GM21360 (cell line): ENCODE data around the gene KLHL18.
A peak's percentile ranks its signal among the peaks of the same experiment; 100 is the strongest.
"Not testable (repeated sequence)": the region's sequence is repeated elsewhere in the genome, so short reads cannot be mapped to it uniquely, and the experiment has no call there.

Experiments
- ATAC-seq: cut with Tn5 transposase; IDR thresholded peaks from one replicate; pipeline ENCODE4 v1.9.1; 2021; ENCODE audit warnings: mild to moderate bottlenecking, moderate library complexity; ENCODE audit not compliant: unreplicated experiment

KLHL18 gene

DNA sequence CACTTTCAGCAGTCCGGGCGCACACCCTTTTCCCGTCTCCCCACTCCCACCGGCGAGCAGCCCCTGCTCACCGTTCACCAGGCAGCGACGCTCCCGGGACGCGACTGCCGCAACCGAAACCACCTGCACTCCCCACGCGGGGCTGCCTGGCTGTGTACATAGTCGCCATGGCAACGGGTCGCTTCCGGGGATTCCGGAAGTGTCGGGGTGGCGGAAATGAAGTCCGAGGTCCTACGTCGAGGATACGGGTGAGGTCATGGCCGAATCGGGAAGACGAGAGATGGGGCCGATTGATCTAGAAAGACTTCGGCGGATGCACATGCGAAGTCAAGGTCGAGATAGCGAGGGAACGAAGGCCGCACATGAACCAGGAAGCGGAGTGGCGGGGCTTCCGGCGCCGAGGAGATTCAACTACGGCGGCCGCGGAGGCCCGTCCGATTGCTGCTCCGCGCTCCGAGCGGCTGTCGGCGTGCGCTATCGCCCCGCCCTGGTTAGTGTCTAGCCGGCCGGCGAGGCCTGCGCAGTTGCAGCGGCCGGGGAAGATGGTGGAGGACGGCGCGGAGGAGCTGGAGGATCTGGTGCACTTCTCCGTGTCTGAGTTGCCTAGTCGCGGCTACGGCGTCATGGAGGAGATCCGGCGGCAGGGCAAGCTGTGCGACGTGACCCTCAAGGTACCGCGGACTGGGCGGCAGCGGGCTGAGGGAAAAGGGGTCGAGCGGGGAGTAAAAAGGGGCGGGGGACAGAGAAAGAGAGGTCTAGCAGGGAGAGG lies at the start of gene KLHL18, which contains the start of gene KIF9:
KLHL18 (plus strand) TSS at position 521 of the 769 bp plus-strand sequence; CDS start at position 543, 22 bp downstream.
KIF9 (minus strand) TSS at position 376 of the 769 bp plus-strand sequence. CDS start 5,425 bp downstream, outside the sequence.
- ATAC-seq, result peak; percentile 76

DNA sequence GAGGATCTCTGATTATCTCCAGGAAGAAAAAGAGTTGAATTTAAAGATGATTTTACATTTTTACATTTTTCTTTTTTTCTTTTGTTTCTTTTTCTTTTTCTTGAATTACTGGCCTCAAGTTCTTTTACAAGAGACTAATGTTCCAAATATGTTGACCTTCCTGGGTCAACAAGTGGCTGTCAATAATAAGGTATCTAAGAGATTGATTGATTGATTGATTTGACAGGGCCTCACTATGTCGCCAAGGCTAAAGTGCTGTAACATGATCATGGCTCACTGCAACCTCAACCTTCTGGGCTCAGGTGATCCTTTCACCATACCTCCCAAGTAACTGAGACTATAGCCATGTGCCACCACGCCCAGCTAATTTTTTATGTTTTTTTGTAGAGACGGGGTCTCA lies 44.7 kb upstream of the KLHL18 start:
- ATAC-seq, result no peak

DNA sequence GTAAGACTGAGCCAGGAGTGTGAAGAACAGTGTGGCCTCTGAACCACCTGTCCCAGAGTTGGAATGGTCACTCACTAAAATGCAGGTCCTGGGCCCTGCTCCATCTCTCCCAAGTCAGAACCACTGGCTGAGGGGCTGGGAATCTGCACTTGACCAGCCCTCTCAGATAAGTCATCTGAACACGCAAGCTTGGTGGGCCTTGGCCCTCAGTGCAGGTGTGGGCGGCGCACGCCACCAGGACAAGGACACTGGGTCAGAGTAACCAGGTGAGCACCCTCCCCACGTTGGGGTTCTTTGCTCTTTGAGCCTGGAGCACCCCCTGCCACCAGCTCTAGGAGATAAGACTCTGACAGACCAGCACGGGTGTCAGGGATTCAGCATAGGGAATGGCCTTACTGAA lies 42.8 kb upstream of the KLHL18 start:
- no peak for ATAC-seq

DNA sequence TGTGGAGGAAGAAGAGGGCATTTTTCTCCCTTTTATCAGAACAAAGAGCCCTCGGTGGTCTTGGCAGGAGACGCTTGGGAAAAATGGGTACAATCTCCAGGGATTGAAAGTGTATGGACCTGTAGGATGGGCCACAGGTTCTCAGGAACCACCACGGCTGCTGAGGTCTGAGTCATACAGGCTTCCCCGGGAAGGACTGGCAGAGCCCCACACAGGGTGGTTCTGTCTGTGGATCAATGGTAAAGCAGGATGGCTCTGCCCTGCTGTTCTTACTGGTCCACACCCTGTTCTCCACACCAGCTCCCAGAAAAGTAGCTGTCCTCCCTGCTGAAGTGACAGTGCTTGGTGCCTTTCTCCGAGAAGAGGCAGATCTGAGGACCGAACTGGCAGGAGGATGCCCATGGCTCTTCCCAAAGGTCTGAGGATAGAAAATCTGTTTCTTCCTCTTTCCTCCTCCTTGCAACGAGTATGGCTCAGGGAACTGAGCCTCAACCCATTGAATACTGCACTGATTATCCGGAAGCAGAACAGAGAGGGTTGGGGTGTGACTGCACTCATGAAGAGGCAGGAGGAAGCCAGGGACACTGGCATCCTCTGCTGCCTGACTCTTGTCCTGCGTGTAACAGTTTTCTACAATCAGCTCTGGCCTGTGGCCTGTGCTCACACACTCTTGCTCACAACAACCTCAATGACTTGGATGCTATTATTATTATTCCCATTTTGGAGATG lies 39.2 kb upstream of the KLHL18 start:
- no peak for ATAC-seq

DNA sequence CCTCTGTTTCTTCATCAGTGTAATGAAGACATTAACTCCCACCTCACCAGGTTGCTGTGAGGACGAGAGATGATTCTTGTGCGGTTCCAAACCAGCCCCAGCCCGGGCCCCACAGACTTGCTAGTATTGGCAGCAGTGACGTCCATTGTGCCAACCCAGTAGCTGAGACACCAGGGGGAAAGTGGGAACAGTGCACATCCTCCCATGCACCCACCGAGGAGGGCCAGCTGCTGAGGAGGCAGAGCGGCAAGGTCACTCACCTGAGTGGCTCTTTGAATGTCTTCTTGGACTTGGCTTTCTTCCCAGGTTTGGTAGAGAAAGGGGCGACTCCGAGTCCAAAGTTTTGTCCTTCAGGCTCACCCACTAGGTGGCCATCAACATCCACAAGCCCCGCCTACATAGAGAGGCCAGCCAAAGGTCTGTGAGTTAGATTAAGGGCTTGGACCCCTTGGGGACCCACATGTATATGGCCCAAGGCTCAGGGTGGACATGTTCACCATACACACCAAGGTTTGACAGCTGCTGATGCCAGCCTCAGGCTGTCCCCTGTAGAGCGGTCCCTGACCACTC lies 38.1 kb upstream of the KLHL18 start:
- no peak for ATAC-seq

DNA sequence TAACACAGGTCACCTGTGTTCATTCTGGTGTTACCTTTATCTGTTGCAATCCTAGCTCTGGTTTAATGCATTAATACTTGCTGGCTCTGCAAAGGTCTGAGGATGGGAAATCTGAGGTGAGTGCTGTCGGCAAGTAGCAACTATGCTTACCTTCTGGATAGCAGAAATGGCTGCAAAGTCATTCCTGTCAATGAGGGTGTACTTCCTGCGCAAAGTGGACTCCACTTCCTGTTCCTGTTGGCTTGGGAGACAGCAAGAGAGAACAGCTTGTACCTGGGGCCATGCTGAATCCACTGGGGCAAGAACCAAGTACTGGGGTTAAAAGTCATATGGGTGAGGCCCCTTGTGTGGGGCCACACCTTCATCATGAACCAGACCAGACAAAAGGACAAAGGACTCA lies 37.5 kb upstream of the KLHL18 start:
- no peak for ATAC-seq

- ATAC-seq, result no peak
These were observed 35.3 kb upstream of the KLHL18 start for GRCh38 chr3:47247131-47248064.

GRCh38 chr3:47250309-47251060 lies 32.3 kb upstream of the KLHL18 start:
- no peak for ATAC-seq

- not testable (repeated sequence) for ATAC-seq
These were observed 31.7 kb upstream of the KLHL18 start for GRCh38 chr3:47251085-47251484.

DNA sequence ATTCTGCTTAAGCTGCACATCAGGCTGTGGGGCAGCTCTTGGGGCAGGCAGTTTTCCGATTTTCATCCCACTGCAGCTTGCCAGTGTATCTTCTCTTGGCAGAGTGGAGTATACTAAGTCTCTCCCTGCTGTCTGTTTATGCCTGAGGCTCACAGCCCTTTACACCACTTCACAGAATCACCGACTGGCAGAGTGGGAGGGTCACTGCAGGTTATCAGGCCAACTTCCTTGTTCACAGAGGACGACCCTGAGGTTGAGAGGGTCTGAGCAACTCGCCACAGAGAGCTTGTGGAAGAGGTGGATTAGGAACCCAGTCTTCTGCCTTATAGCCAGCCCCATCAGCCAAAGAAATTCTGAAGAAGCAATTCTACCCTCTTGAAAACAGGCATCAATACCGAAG lies 31.1 kb upstream of the KLHL18 start:
- no peak for ATAC-seq

DNA sequence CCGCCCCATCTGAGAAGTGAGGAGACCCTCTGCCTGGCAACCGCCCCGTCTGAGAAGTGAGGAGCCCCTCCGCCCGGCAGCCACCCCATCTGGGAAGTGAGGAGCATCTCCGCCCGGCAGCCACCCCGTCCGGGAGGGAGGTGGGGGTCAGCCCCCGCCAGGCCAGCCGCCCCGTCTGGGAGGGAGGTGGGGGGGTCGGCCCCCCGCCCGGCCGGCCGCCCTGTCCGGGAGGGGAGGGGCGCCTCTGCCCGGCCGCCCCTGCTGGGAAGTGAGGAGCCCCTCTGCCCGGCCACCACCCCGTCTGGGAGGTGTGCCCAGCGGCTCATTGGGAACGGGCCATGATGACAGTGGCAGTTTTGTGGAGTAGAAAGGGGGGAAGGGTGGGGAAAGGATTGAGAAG lies 26.4 kb upstream of the KLHL18 start:
- not testable (repeated sequence) for ATAC-seq

DNA sequence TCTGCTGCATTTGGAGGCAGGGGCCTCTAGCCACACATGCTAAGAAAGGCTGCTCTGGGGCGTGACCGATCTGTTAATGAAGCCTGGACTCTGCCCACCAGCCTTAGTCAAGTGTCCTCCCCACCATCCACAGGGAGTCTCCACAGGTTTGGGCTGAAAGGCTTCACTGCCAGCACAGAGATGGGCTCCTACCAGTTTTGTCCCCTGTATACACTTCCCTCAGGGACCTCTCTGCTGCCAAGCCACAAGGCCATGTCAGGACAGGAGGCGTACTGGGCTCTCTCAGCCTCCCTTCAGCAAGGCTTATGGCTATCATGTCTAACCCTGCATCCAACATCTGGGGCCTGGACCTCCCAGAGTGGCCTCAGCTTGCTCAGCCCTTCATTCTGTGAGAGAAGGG lies 23.6 kb upstream of the KLHL18 start:
- ATAC-seq, result no peak

- ATAC-seq, result no peak
These were observed 22.1 kb upstream of the KLHL18 start for GRCh38 chr3:47260605-47261004.

- no peak for ATAC-seq
These were observed 21.4 kb upstream of the KLHL18 start for GRCh38 chr3:47261301-47261700.

DNA sequence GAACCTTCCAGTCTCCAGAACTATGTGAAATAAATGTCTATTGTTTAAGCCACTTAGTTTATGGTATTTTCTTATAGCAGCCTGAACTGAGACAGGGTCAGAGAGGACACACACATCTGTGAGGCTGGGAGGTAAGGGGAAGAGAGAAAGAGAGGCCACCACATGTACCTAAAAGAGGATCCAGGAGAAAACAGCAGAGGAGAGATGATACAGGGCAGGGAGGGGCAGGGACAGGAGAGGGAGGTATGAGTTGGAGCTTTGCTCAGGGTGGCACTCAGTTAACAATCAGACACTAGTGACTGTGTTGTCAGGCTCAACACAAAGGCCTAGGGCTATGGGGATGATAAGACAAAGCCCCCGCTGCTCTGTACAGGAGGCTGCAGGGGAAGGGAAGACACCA lies 17.7 kb upstream of the KLHL18 start:
- no peak for ATAC-seq

GRCh38 chr3:47265725-47266428 lies 16.9 kb upstream of the KLHL18 start:
- ATAC-seq, result no peak

DNA sequence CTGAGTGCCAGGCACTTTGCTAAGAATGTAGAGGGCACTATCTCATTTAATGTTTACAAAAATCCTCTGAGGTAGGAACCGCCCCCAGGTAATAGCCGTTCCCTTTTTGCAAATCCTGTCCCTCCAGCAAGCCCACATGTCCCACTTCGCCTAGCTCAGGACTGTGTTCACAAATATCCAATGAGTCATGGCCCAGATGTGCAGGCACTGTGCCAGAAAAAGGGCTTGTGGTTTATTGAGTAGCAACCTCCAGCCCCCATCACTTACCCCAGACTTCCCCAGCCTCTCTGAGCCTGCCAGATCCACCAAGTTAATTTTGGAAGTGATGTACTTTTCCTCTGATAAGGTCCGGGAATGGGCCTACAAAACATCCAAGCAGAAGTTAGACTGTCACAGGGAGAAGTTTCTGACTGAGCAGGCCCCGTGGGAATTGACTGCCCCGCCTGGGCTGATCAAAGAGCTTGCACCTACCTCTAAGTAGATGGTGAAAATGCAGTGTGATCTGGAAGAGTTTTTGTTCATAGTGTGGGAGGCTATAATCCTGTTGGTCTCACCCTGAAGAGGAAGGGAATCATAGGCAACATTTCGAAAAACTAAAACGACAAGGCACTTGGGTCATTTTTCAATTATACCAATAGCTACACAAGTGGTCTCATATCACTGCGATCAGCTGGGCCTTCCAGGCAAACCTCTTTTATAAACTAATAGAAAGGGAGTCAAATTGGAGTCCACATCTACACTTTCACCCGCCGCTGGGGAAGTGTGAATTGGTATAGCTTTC lies 15.8 kb upstream of the KLHL18 start:
- ATAC-seq, result no peak

- ATAC-seq, result no peak
These were observed 15.3 kb upstream of the KLHL18 start for GRCh38 chr3:47267490-47267824.

DNA sequence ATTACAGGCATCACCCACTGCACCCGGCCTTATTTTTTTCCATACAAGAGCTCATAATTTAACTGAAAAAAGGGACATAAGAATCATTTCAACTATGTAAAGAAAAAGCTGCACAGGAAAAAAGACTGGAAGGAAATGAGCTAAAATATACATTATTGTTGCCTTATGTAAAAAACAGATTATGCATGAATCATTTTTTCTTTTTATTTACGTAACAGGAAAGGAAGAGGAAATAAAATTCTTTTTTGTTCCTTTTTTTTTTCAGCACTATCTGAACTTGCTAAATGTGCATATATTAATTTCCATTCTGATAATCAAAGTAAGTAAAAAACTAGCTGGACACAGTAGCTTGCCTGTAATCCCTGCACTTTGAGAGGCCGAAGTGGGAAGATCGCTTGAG lies 12.2 kb upstream of the KLHL18 start:
- ATAC-seq, result no peak
